ENCODE results near the gene CDH4.

DNA sequence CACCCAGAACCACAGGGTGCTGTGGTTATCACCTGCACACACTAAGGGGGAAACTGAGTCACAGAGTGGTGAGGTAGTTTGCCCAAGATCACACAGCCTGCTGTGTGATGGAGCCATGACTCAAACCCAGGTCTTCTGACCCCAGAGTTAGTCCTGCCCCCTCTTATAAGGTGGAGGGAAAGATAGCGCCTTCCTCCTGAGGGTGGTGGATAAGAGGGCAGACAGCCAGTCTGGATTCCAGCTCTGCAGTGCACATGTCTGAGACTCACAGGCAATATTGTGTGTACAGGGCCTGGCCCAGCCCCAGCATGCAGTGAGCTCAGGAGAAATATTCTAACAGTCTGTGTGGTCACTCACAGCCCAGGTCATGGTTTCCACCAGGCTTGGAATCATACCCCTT, 393.7 kb downstream of the CDH4 start:
- TF ChIP-seq, protein P1, sequence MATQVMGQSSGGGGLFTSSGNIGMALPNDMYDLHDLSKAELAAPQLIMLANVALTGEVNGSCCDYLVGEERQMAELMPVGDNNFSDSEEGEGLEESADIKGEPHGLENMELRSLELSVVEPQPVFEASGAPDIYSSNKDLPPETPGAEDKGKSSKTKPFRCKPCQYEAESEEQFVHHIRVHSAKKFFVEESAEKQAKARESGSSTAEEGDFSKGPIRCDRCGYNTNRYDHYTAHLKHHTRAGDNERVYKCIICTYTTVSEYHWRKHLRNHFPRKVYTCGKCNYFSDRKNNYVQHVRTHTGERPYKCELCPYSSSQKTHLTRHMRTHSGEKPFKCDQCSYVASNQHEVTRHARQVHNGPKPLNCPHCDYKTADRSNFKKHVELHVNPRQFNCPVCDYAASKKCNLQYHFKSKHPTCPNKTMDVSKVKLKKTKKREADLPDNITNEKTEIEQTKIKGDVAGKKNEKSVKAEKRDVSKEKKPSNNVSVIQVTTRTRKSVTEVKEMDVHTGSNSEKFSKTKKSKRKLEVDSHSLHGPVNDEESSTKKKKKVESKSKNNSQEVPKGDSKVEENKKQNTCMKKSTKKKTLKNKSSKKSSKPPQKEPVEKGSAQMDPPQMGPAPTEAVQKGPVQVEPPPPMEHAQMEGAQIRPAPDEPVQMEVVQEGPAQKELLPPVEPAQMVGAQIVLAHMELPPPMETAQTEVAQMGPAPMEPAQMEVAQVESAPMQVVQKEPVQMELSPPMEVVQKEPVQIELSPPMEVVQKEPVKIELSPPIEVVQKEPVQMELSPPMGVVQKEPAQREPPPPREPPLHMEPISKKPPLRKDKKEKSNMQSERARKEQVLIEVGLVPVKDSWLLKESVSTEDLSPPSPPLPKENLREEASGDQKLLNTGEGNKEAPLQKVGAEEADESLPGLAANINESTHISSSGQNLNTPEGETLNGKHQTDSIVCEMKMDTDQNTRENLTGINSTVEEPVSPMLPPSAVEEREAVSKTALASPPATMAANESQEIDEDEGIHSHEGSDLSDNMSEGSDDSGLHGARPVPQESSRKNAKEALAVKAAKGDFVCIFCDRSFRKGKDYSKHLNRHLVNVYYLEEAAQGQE (IDR thresholded peaks at IDR 0.05; ENCODE audit: insufficient read depth in 1 of 2, low read depth in 2 of 2, low read length in 2 of 2): no peak
- TF ChIP-seq TAF1 (IDR thresholded peaks at IDR 0.05; ENCODE audit: borderline replicate concordance, insufficient read depth, low read length): no peak

Measured in PFSK-1 (cell line).